Activated T-helper 1 cell treated with anti-CD3 and anti-CD28 coated beads, Interleukin-12 subunit alpha, Interleukin-12 subunit beta, Interleukin-2, Interleukin-4 antibody, amounts not matched to agents 30 ng/mL and 10 ng/mL and 1 ng/mL, durations not matched to agents 14 hours and 24 hours and 36 hours (primary cell): ENCODE results near the gene SERTAD4. TPM values are rescaled to one million over a fixed set of nuclear protein-coding genes. Genes with fewer than 3 reads are reported as not detected.

ENCODE experiments used
- DNase-seq: peaks from one replicate; pipeline ENCODE4 v3.0.0; 2021; ENCODE audit warnings: low spot score
- H3K27ac Mint-ChIP-seq: one replicate; pipeline ENCODE4 v1.8.0; 2021; ENCODE audit warnings: mild to moderate bottlenecking, mixed read lengths
- H3K27me3 Mint-ChIP-seq: one replicate; pipeline ENCODE4 v1.8.0; 2022; ENCODE audit warnings: mild to moderate bottlenecking, moderate library complexity, mixed read lengths; ENCODE audit not compliant: insufficient read depth
- H3K36me3 Mint-ChIP-seq: one replicate; pipeline ENCODE4 v1.8.0; 2021; ENCODE audit warnings: low read depth, mixed read lengths
- H3K4me1 Mint-ChIP-seq: one replicate; pipeline ENCODE4 v1.8.0; 2021; ENCODE audit warnings: low read depth, mixed read lengths
- H3K4me3 Mint-ChIP-seq: one replicate; pipeline ENCODE4 v1.8.0; 2021; ENCODE audit warnings: mild to moderate bottlenecking, moderate library complexity, mixed read lengths
- H3K9me3 Mint-ChIP-seq: one replicate; pipeline ENCODE4 v1.8.0; 2021; ENCODE audit warnings: mixed read lengths
- intact Hi-C: fragments of 100-400 bp; cut with micrococcal nuclease; formaldehyde crosslinking; loops from one replicate; pipeline ENCODE4 v1.15.1; 2024
- total RNA-seq: library from RNA; stranded (reverse); gene quantifications from 2 replicates; pipeline ENCODE4 v1.2.3, GENCODE V29; 2022

The SERTAD4 gene
- total RNA-seq, 1 donor from 2014 or later: not detected

DNA sequence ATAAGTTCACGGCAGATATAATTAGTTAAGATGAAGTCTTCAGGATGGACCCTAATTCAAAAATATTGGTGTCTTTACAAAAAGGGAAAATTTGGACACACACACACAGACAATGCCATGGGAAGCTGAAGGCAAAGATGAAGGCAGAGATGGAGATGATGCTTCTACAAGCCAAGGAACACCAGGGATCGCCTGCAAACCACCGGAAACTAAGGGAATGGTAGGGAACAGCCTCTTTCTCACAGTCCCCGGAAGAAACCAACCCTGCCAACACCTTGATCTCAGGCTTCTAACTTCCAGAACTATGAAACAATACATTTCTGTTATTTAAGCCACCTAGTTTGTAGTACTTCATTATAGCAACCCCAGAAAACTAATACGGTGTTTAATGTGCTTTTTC lies 15.1 kb upstream of the SERTAD4 start:
- no peak overlapping the region for H3K27ac Mint-ChIP-seq
- no peak overlapping the region for H3K4me3 Mint-ChIP-seq
- no peaks in the 10 kb centered on the region for H3K4me1 Mint-ChIP-seq
- DNase-seq: no peak
- H3K9me3 Mint-ChIP-seq: no peaks in the 10 kb centered on the region
- intact Hi-C loops: no loop called here
- no peaks in the 10 kb centered on the region for H3K36me3 Mint-ChIP-seq
- peaks cover 12% of the 10 kb centered on the region for H3K27me3 Mint-ChIP-seq

GRCh38 chr1:210218047-210218446 lies 14.5 kb upstream of the SERTAD4 start:
- no peak for DNase-seq
- H3K27ac Mint-ChIP-seq: no peak overlapping the region
- H3K27me3 Mint-ChIP-seq: peaks cover 13% of the 10 kb centered on the region
- H3K36me3 Mint-ChIP-seq: no peaks in the 10 kb centered on the region
- no peaks in the 10 kb centered on the region for H3K9me3 Mint-ChIP-seq
- H3K4me1 Mint-ChIP-seq: no peaks in the 10 kb centered on the region
- H3K4me3 Mint-ChIP-seq: no peak overlapping the region
- intact Hi-C loops: no loop called here

- Mint-ChIP-seq H3K36me3 (no peaks in the 10 kb centered on the region), H3K27me3 (peaks cover 17% of the 10 kb centered on the region), H3K4me1 (no peaks in the 10 kb centered on the region), H3K27ac (no peak overlapping the region), H3K4me3 (no peak overlapping the region), H3K9me3 (no peaks in the 10 kb centered on the region)
- intact Hi-C loops: no loop called here
- no peak for DNase-seq
Measured at GRCh38 chr1:210222340-210223006, 10.1 kb upstream of the SERTAD4 start.

GRCh38 chr1:210223226-210223904 lies 9.2 kb upstream of the SERTAD4 start:
- DNase-seq: no peak
- H3K9me3 Mint-ChIP-seq: no peaks in the 10 kb centered on the region
- peaks cover 17% of the 10 kb centered on the region for H3K27me3 Mint-ChIP-seq
- no peaks in the 10 kb centered on the region for H3K36me3 Mint-ChIP-seq
- H3K4me1 Mint-ChIP-seq: no peaks in the 10 kb centered on the region
- H3K27ac Mint-ChIP-seq: no peak overlapping the region
- intact Hi-C loops: no loop called here
- H3K4me3 Mint-ChIP-seq: no peak overlapping the region

GRCh38 chr1:210228158-210228557 lies 4.4 kb upstream of the SERTAD4 start:
- H3K4me1 Mint-ChIP-seq: no peaks in the 10 kb centered on the region
- DNase-seq: no peak
- H3K4me3 Mint-ChIP-seq: no peak overlapping the region
- H3K27me3 Mint-ChIP-seq: peaks cover 20% of the 10 kb centered on the region
- H3K9me3 Mint-ChIP-seq: no peaks in the 10 kb centered on the region
- intact Hi-C loops: no loop called here
- H3K36me3 Mint-ChIP-seq: no peaks in the 10 kb centered on the region
- no peak overlapping the region for H3K27ac Mint-ChIP-seq

GRCh38 chr1:210230149-210230695 lies 2.4 kb upstream of the SERTAD4 start:
- H3K4me1 Mint-ChIP-seq: peaks cover 6% of the 10 kb centered on the region
- peaks cover 2% of the 10 kb centered on the region for H3K36me3 Mint-ChIP-seq
- peaks cover 26% of the 10 kb centered on the region for H3K27me3 Mint-ChIP-seq
- H3K9me3 Mint-ChIP-seq: no peaks in the 10 kb centered on the region
- no peak overlapping the region for H3K4me3 Mint-ChIP-seq
- intact Hi-C loops: loop anchor here (5.0 to 10.0 kb wide), 2 partner anchors 97 to 175 kb away; partner anchors contain the start of gene HHAT
- no peak overlapping the region for H3K27ac Mint-ChIP-seq
- DNase-seq: no peak

DNA sequence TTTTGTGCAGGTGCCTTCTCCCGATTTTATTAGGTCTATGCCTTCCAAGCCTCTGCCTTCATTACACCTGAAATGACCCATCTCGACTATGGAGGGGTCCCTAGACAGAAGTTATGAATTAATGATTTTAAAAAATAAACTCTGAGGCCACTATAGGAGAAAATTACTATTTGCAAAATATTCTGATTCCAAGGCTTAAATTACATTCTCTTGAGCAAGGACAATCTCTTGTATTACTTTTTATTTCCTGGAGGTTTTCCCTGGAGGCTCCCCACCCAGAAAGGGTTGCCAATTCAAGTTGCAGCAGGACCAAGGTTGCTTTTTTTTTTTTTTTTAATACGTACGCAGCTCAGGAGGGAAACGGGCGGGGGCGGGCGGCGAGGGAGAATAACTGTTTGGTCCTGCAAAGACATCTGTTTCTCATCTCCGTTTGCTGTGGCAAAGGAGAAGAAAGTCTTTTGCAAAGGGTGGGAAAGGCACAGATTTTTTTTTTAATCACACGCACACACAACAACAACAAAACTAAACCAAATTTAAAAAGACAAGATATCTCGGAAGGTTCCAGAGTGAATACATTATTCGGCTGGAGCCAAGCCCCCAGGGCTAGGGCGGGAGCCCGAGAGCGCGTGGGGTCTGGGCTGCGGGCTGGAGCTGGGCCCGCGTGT lies 618 bp upstream of the SERTAD4 start:
- H3K27ac Mint-ChIP-seq: peak overlapping the region; percentile 57
- H3K27me3 Mint-ChIP-seq: peaks cover 40% of the 10 kb centered on the region
- no peaks in the 10 kb centered on the region for H3K9me3 Mint-ChIP-seq
- no peak for DNase-seq
- intact Hi-C loops: loop anchor here (2.0 to 10.0 kb wide), 3 partner anchors 15 to 173 kb away; partner anchors contain the start of gene HHAT
- peaks cover 6% of the 10 kb centered on the region for H3K4me1 Mint-ChIP-seq
- peak overlapping the region; percentile 58 for H3K4me3 Mint-ChIP-seq
- H3K36me3 Mint-ChIP-seq: peaks cover 2% of the 10 kb centered on the region

DNA sequence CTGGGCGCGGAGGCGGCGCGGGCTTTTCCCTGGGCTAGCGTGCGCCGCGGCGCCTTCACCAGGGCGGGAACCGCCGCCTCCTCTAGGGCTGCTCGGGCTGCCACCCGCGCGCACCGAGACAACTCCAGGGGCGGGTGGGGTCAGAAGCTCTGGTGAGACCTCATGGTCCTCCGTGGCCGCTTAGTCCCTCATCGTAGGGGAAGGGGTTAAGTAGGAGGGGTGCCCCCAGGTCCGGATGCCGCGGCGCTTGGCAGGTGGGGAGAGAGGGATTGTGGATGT lies 559 bp downstream of the SERTAD4 start:
- peaks cover 6% of the 10 kb centered on the region for H3K4me1 Mint-ChIP-seq
- no peaks in the 10 kb centered on the region for H3K9me3 Mint-ChIP-seq
- H3K27me3 Mint-ChIP-seq: peaks cover 48% of the 10 kb centered on the region
- peak overlapping the region; percentile 45 for H3K4me3 Mint-ChIP-seq
- no peak for DNase-seq
- intact Hi-C loops: loop anchor here (2.0 to 10.0 kb wide), 3 partner anchors 14 to 172 kb away; partner anchors contain the start of gene HHAT
- peaks cover 2% of the 10 kb centered on the region for H3K36me3 Mint-ChIP-seq
- no peak overlapping the region for H3K27ac Mint-ChIP-seq

DNA sequence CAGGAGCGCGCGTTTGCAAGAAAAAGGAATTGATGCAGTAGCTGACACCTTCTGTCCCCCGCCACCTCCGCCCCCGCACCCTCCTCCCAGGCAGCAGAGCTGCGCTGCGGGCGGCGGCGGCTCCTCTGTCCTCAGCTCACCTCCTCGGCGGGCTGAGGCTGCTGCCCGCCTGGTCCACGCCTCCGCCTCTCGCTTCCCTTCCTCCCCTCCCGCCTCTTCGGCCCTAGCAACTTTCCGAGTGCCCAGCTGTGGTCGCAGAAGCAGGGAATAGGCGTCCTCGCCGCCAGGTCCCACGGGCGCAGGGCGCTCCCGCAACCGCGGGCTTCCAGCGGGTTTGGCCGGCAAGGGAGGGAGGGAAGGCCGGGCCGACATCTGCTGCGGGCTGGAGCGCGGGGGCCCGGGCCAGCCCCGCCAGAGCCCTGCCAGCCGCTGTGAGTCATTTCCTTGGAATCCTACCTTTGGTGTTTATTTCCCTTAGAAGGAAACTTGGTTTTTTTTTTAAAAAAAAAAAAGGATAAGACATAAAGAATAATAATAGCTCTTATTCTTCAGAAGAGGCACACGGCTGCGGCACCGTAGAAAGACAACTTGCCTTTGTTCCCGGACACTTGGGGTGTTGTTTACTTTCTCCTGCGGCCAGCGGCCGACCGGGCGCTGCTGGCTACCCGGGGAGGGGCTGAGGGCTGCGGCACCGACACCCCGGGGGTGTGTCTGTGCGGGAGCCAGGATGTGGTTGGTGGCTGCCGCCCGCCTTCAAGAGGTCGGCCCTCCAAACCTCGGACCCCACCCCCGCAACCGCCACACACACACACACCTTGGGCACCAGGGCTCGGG lies 1.1 kb downstream of the SERTAD4 start:
- DNase-seq: no peak
- Mint-ChIP-seq H3K27me3 (peaks cover 48% of the 10 kb centered on the region), H3K27ac (no peak overlapping the region), H3K9me3 (no peaks in the 10 kb centered on the region), H3K4me1 (peaks cover 6% of the 10 kb centered on the region), H3K36me3 (peaks cover 2% of the 10 kb centered on the region), H3K4me3 (peak overlapping the region; percentile 45)
- intact Hi-C loops: loop anchor here (2.0 to 10.0 kb wide), 3 partner anchors 13 to 171 kb away; partner anchors contain the start of gene HHAT

DNA sequence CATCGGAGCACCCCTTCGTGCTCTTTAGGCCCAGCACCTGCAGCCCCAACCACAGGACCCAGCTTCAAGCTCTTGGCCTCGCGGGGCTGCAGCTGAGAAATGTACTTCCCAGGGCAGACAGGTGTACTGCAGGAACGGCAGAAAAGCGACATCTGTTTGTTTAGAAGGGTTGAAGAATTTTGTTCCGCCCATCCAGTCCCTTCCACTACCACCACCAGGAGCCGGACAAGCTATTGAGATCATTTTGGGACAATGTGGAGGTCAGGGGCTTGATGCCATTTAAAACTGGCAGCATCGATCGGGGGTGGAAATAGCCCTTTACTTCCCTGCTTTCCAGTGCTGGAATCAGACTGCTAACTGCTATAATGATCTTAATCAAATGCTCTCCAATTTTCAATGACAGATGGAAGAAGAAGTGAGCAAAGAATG lies 1.7 kb downstream of the SERTAD4 start:
- intact Hi-C loops: loop anchor here (5.0 to 10.0 kb wide), 2 partner anchors 93 to 170 kb away; partner anchors contain the start of gene HHAT
- Mint-ChIP-seq H3K27ac (no peak overlapping the region), H3K36me3 (peaks cover 2% of the 10 kb centered on the region), H3K27me3 (peaks cover 52% of the 10 kb centered on the region), H3K4me3 (peak overlapping the region; percentile 8), H3K9me3 (no peaks in the 10 kb centered on the region), H3K4me1 (peaks cover 6% of the 10 kb centered on the region)
- no peak for DNase-seq

- no peaks in the 10 kb centered on the region for H3K9me3 Mint-ChIP-seq
- no peak overlapping the region for H3K27ac Mint-ChIP-seq
- peaks cover 6% of the 10 kb centered on the region for H3K4me1 Mint-ChIP-seq
- no peak overlapping the region for H3K4me3 Mint-ChIP-seq
- intact Hi-C loops: loop anchor here (10.0 kb wide), 1 partner anchor 169 kb away; no protein-coding TSS in a partner anchor
- H3K36me3 Mint-ChIP-seq: peaks cover 2% of the 10 kb centered on the region
- no peak for DNase-seq
- H3K27me3 Mint-ChIP-seq: peaks cover 59% of the 10 kb centered on the region
Measured at GRCh38 chr1:210235363-210236053, 2.9 kb downstream of the SERTAD4 start.

DNA sequence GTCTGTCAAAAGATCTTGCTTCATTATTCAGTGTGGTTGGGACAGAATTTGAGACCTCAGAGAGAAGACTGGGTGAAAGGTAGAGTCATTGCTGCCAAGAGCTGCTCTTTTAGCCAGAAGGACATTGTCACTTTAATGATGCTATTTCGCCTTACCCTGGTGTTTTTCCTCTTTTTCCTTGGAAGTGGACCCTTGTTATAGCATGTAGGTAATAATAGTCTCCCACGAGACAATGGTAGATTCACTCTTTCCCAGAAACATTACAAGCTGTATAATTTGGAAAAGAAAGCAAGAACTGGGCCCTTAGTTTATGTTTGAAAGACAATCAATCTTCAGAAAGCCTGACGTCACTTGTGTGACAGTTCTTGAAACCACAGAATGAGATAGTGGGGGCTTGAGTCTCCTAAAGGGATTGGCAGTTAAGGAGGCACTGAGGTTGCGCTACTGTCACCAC lies 3.8 kb downstream of the SERTAD4 start:
- peaks cover 6% of the 10 kb centered on the region for H3K4me1 Mint-ChIP-seq
- intact Hi-C loops: loop anchor here (10.0 kb wide), 1 partner anchor 168 kb away; no protein-coding TSS in a partner anchor
- H3K36me3 Mint-ChIP-seq: peaks cover 2% of the 10 kb centered on the region
- peaks cover 66% of the 10 kb centered on the region for H3K27me3 Mint-ChIP-seq
- no peak overlapping the region for H3K4me3 Mint-ChIP-seq
- H3K27ac Mint-ChIP-seq: no peak overlapping the region
- no peaks in the 10 kb centered on the region for H3K9me3 Mint-ChIP-seq
- no peak for DNase-seq
